Right lobe of liver (tissue), 4 donors: ENCODE results near the gene ZNF445.

Source experiments
- CTCF ChIP-seq, 4 donors: fragments of 200-600 bp in 3 of 4; fragments of 450-650 bp in 1 of 4; IDR thresholded peaks; one replicate each; pipeline versions ENCODE4 v1.5.1 to v1.8.0; 2016 to 2022; ENCODE audit warnings: antibody characterized with exemption in 4 of 4, mild to moderate bottlenecking in 2 of 4
- POLR2A ChIP-seq: fragments of 450-650 bp; IDR thresholded peaks from one replicate; pipeline ENCODE4 v1.6.1; 2017; ENCODE audit warnings: antibody characterized with exemption, mild to moderate bottlenecking
- donor health status: DM: no; HTN: no; CAD: no.
- donor health status: DM: no; HTN: no; CAD: no.
- donor health status: DM: no; HTN: yes; CAD: no.

- TF ChIP-seq CTCF (IDR thresholded peaks at IDR 0.05): no peak
- no peak for TF ChIP-seq POLR2A
These were observed 23.2 kb downstream of the ZNF445 start for GRCh38 chr3:44454258-44454657.
